ENCODE results near the gene PUDP. TPM values are rescaled to one million over a fixed set of nuclear protein-coding genes. Genes with fewer than 3 reads are reported as not detected.

Gene PUDP
- total RNA-seq, 1 experiment from 2014 or later, result 20.3 TPM

- Histone ChIP-seq H3K9me3 (ENCODE audit: control insufficient read depth in 1 of 2, insufficient read depth in 1 of 2, low read depth in 1 of 2, low read length in 2 of 2) (no peaks in the 10 kb centered on the region), H3K9ac (ENCODE audit: low read length) (no peak overlapping the region), H2AFZ (ENCODE audit: low read depth, low read length, poor library complexity, severe bottlenecking) (no peak overlapping the region), H3K4me3 (replicated peaks in 1 of 2; ENCODE audit: low read depth in 1 of 2, low read length in 2 of 2) (no peak overlapping the region), H3K36me3 (ENCODE audit: control insufficient read depth in 1 of 2, insufficient read depth in 2 of 2, low read length in 2 of 2) (no peaks in the 10 kb centered on the region), H4K20me1 (ENCODE audit: insufficient read depth) (no peaks in the 10 kb centered on the region), H3K27ac (ENCODE audit: low read depth, low read length) (no peak overlapping the region), H3K79me2 (ENCODE audit: insufficient read depth, low read length) (no peaks in the 10 kb centered on the region), H3K9me2 (ENCODE audit: insufficient read depth) (no peaks in the 10 kb centered on the region), H3K4me1 (ENCODE audit: control insufficient read depth in 1 of 2, insufficient read depth in 2 of 2, low read length in 2 of 2) (no peaks in the 10 kb centered on the region), H3K4me2 (ENCODE audit: low read length) (no peak overlapping the region), H3K27me3 (ENCODE audit: insufficient read depth, low read length) (no peaks in the 10 kb centered on the region)
- ChIA-PET RAD21 (ENCODE audit: low non-redundant PET in 1 of 2, low total read pairs in 2 of 2, uncharacterized antibody in 2 of 2, unreplicated experiment in 2 of 2) (no interaction called here), CTCF (no interaction called here), POLR2A (no interaction called here)
- DNase-seq (ENCODE audit: low read depth, low spot score) (no peak), ATAC-seq (no peak; the same call in 1 of the 2 replicates)
- no TSS peak for BruUV-seq (replicated peaks)
- TF ChIP-seq RAD21 (IDR thresholded peaks at IDR 0.05; ENCODE audit: low read depth) (peak; percentile 49), SIN3A (IDR thresholded peaks at IDR 0.05; ENCODE audit: low read depth) (no peak)
- TF ChIP-seq, protein P1, sequence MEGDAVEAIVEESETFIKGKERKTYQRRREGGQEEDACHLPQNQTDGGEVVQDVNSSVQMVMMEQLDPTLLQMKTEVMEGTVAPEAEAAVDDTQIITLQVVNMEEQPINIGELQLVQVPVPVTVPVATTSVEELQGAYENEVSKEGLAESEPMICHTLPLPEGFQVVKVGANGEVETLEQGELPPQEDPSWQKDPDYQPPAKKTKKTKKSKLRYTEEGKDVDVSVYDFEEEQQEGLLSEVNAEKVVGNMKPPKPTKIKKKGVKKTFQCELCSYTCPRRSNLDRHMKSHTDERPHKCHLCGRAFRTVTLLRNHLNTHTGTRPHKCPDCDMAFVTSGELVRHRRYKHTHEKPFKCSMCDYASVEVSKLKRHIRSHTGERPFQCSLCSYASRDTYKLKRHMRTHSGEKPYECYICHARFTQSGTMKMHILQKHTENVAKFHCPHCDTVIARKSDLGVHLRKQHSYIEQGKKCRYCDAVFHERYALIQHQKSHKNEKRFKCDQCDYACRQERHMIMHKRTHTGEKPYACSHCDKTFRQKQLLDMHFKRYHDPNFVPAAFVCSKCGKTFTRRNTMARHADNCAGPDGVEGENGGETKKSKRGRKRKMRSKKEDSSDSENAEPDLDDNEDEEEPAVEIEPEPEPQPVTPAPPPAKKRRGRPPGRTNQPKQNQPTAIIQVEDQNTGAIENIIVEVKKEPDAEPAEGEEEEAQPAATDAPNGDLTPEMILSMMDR (IDR thresholded peaks at IDR 0.05 in 2 of 3, conservative IDR thresholded peaks at IDR 0.05 in 1 of 3; ENCODE audit: borderline replicate concordance in 1 of 3, insufficient read depth in 1 of 3, low read depth in 2 of 3, low read length in 2 of 3), result peak; percentile 11 to 60 (median 54); a peak in 5 of 6 replicates
- intact Hi-C loops (cut with micrococcal nuclease), result no loop called here
These were observed 22.9 kb upstream of the PUDP start for GRCh38 chrX:7170898-7171297.

- ChIA-PET RAD21 (ENCODE audit: low non-redundant PET in 1 of 2, low total read pairs in 2 of 2, uncharacterized antibody in 2 of 2, unreplicated experiment in 2 of 2) (no interaction called here), POLR2A (no interaction called here), CTCF (no interaction called here)
- H2AFZ ChIP-seq (ENCODE audit: low read depth, low read length, poor library complexity, severe bottlenecking), result no peak overlapping the region
- ATAC-seq, result no peak
- no peaks in the 10 kb centered on the region for H3K36me3 ChIP-seq (ENCODE audit: control insufficient read depth in 1 of 2, insufficient read depth in 2 of 2, low read length in 2 of 2)
- no peaks in the 10 kb centered on the region for H3K79me2 ChIP-seq (ENCODE audit: insufficient read depth, low read length)
- DNase-seq (ENCODE audit: low read depth, low spot score), result no peak
- intact Hi-C loops (cut with micrococcal nuclease), result no loop called here
- H3K27ac ChIP-seq (ENCODE audit: low read depth, low read length), result no peak overlapping the region
- H3K27me3 ChIP-seq (ENCODE audit: insufficient read depth, low read length), result no peaks in the 10 kb centered on the region
- BruUV-seq (replicated peaks), result no TSS peak
- H3K9me2 ChIP-seq (ENCODE audit: insufficient read depth), result no peaks in the 10 kb centered on the region
- H3K4me3 ChIP-seq (replicated peaks in 1 of 2; ENCODE audit: low read depth in 1 of 2, low read length in 2 of 2), result no peak overlapping the region
- no peaks in the 10 kb centered on the region for H4K20me1 ChIP-seq (ENCODE audit: insufficient read depth)
- H3K4me1 ChIP-seq (ENCODE audit: control insufficient read depth in 1 of 2, insufficient read depth in 2 of 2, low read length in 2 of 2), result no peaks in the 10 kb centered on the region
- no peaks in the 10 kb centered on the region for H3K9me3 ChIP-seq (ENCODE audit: control insufficient read depth in 1 of 2, insufficient read depth in 1 of 2, low read depth in 1 of 2, low read length in 2 of 2)
- H3K9ac ChIP-seq (ENCODE audit: low read length), result no peak overlapping the region
- H3K4me2 ChIP-seq (ENCODE audit: low read length), result no peak overlapping the region
- TF ChIP-seq ATF3 (IDR thresholded peaks at IDR 0.05) (no peak), CBX3 (IDR thresholded peaks at IDR 0.05; ENCODE audit: low read depth) (no peak), CEBPB (IDR thresholded peaks at IDR 0.05; ENCODE audit: low read depth) (no peak), FOSL1 (IDR thresholded peaks at IDR 0.05; ENCODE audit: low read depth) (no peak), SRF (IDR thresholded peaks at IDR 0.05; ENCODE audit: low read depth) (no peak), POLR2A (IDR thresholded peaks at IDR 0.05; ENCODE audit: borderline replicate concordance, extremely low read depth, insufficient read depth, insufficient read length) (no peak), TCF7L2 (IDR thresholded peaks at IDR 0.05; ENCODE audit: borderline replicate concordance, extremely low read depth, insufficient read depth, insufficient read length) (no peak), POLR2AphosphoS5 (IDR thresholded peaks at IDR 0.05; ENCODE audit: low read depth, low read length) (no peak), ELF1 (IDR thresholded peaks at IDR 0.05; ENCODE audit: borderline replicate concordance, low read depth) (no peak), MAX (IDR thresholded peaks at IDR 0.05) (no peak), REST (IDR thresholded peaks at IDR 0.05; ENCODE audit: low read depth) (no peak), EZH2 (IDR thresholded peaks at IDR 0.05) (no peak)
These were observed 21.7 kb upstream of the PUDP start for GRCh38 chrX:7169627-7170026.

Measured in HCT116 (cell line).